ENCODE measurements around the gene WIPI1. TPM values are rescaled to one million over a fixed set of nuclear protein-coding genes. Genes with fewer than 3 reads are reported as not detected.
A peak's percentile ranks its signal among the peaks of the same experiment; 100 is the strongest.

The WIPI1 gene
- total RNA-seq, 1 donor from 2014 or later = 38.1 TPM

- no peak for TF ChIP-seq CTCF (IDR thresholded peaks at IDR 0.05)
- Histone ChIP-seq H3K36me3 (peaks cover 83% of the 10 kb centered on the region), H3K4me3 (no peak overlapping the region), H3K27ac (no peak overlapping the region), H3K27me3 (no peaks in the 10 kb centered on the region), H3K9me3 (no peaks in the 10 kb centered on the region), H3K4me1 (no peaks in the 10 kb centered on the region)
- ATAC-seq (peak; percentile 82), DNase-seq (peak; percentile 80)
- intact Hi-C loops (cut with DNase I) = no loop called here
Measured at GRCh38 chr17:68424861-68425260, 32.4 kb downstream of the WIPI1 start.

- peaks cover 79% of the 10 kb centered on the region for H3K36me3 ChIP-seq
- no peak for DNase-seq
Measured at GRCh38 chr17:68424203-68424602, 33.1 kb downstream of the WIPI1 start.

GRCh38 chr17:68423251-68423650, 34.0 kb downstream of the WIPI1 start:
- DNase-seq (no peak), ATAC-seq (no peak)
- no peak overlapping the region for H3K27ac ChIP-seq
- no peaks in the 10 kb centered on the region for H3K27me3 ChIP-seq
- intact Hi-C loops (cut with DNase I) = no loop called here
- no peak overlapping the region for H3K4me3 ChIP-seq
- no peaks in the 10 kb centered on the region for H3K9me3 ChIP-seq
- no peaks in the 10 kb centered on the region for H3K4me1 ChIP-seq
- no peak for TF ChIP-seq CTCF (IDR thresholded peaks at IDR 0.05)
- peaks cover 69% of the 10 kb centered on the region for H3K36me3 ChIP-seq

More at GRCh38 chr17:68424203-68424602, 33.1 kb downstream of the WIPI1 start:
- Histone ChIP-seq H3K27ac (no peak overlapping the region), H3K27me3 (no peaks in the 10 kb centered on the region), H3K4me1 (no peaks in the 10 kb centered on the region), H3K9me3 (no peaks in the 10 kb centered on the region), H3K4me3 (no peak overlapping the region)
- TF ChIP-seq CTCF (IDR thresholded peaks at IDR 0.05) = no peak
- no peak for ATAC-seq
- intact Hi-C loops (cut with DNase I) = no loop called here

GRCh38 chr17:68422821-68423220, 34.5 kb downstream of the WIPI1 start:
- H3K4me3 ChIP-seq = no peak overlapping the region
- H3K27ac ChIP-seq = no peak overlapping the region
- H3K36me3 ChIP-seq = peaks cover 65% of the 10 kb centered on the region
- no peaks in the 10 kb centered on the region for H3K4me1 ChIP-seq
- H3K27me3 ChIP-seq = no peaks in the 10 kb centered on the region
- DNase-seq = no peak
- ATAC-seq = no peak
- TF ChIP-seq CTCF (IDR thresholded peaks at IDR 0.05) = no peak
- intact Hi-C loops (cut with DNase I) = no loop called here
- no peaks in the 10 kb centered on the region for H3K9me3 ChIP-seq

GRCh38 chr17:68421486-68421885, 35.8 kb downstream of the WIPI1 start:
- H3K27ac ChIP-seq = no peak overlapping the region
- no peaks in the 10 kb centered on the region for H3K4me1 ChIP-seq
- intact Hi-C loops (cut with DNase I) = no loop called here
- ATAC-seq = no peak
- no peaks in the 10 kb centered on the region for H3K27me3 ChIP-seq
- peak; percentile 20 for DNase-seq
- no peak for TF ChIP-seq CTCF (IDR thresholded peaks at IDR 0.05)
- H3K4me3 ChIP-seq = no peak overlapping the region
- H3K9me3 ChIP-seq = no peaks in the 10 kb centered on the region
- H3K36me3 ChIP-seq = peaks cover 51% of the 10 kb centered on the region

- H3K27me3 ChIP-seq = no peaks in the 10 kb centered on the region
- H3K4me3 ChIP-seq = no peak overlapping the region
- DNase-seq (peak; percentile 16), ATAC-seq (no peak)
- H3K9me3 ChIP-seq = no peaks in the 10 kb centered on the region
- H3K4me1 ChIP-seq = no peaks in the 10 kb centered on the region
- H3K36me3 ChIP-seq = peaks cover 41% of the 10 kb centered on the region
- intact Hi-C loops (cut with DNase I) = no loop called here
- H3K27ac ChIP-seq = no peak overlapping the region
- no peak for TF ChIP-seq CTCF (IDR thresholded peaks at IDR 0.05)
Measured at GRCh38 chr17:68420065-68420464, 37.2 kb downstream of the WIPI1 start.

All from upper lobe of right lung (tissue), 1 donor.